Transverse colon (tissue), 3 donors: ENCODE data around the gene CCNJ.

Source experiments
- CTCF ChIP-seq, 5 experiments: fragments of 200-600 bp in 3 of 5; fragments of 450-650 bp in 2 of 5; sonication (generic) in 3 of 5; IDR thresholded peaks; 1 replicate in 2 of 5; 2 replicates in 3 of 5; pipeline ENCODE4 v1.5.1; 2016 to 2017; ENCODE audit warnings: antibody characterized with exemption in 5 of 5, inconsistent platforms in 3 of 5, mild to moderate bottlenecking in 2 of 5, moderate library complexity in 1 of 5
- POLR2A ChIP-seq: fragments of 450-650 bp; IDR thresholded peaks from one replicate; pipeline ENCODE4 v1.6.1; 2016; ENCODE audit warnings: antibody characterized with exemption, mild to moderate bottlenecking, moderate library complexity

- TF ChIP-seq POLR2A = no peak
- no peak for TF ChIP-seq CTCF (IDR thresholded peaks at IDR 0.05)
Measured at GRCh38 chr10:96074776-96075175, 31.4 kb downstream of the CCNJ start.
